Adrenal gland (tissue), 12 donors: ENCODE data around the gene MEIOSIN. TPM values are rescaled to one million over a fixed set of nuclear protein-coding genes. Genes with fewer than 3 reads are reported as not detected.

Experiments
- polyA plus RNA-seq, 3 donors: library from polyadenylated mRNA; stranded (reverse); fragments of 200-250 nt in 2 of 3; fragments of 350-450 nt in 1 of 3; fragmentation: Illumina TruSeq in 1 of 3; extraction: RNeasy Lipid Tissue Mini Kit (QIAGEN cat#74804) in 1 of 3; gene quantifications; one replicate each; pipeline ENCODE4 v1.2.3, GENCODE V29; 2013 to 2014
- total RNA-seq, 9 donors: library from RNA; depleted of rRNA in 4 of 9; stranded (reverse); fragments of >200 nt in 4 of 9; fragments of 120-200 nt in 1 of 9; fragmentation: NEBNext Ultra II Directional in 1 of 9; extraction: Animal tissue kit (Norgen Biotek cat#: 25700) in 1 of 9; gene quantifications; one replicate each; pipeline versions ENCODE4 v1.1.0 to v1.2.4, GENCODE V29; 2013 to 2023
- donor health status: healthy with polysubstance abuse.
- donor health status: Bipolar disorder and iron deficiency.
- donor health status: DM: yes; HTN: yes; CAD: no.
- donor health status: DM: no; HTN: no; CAD: no.
- donor health status: DM: no; HTN: no; CAD: no.
- donor health status: DM: yes; HTN: yes; CAD: no.

MEIOSIN gene
- total and polyA plus RNA-seq, 12 donors, result 0.03 to 0.06 (median 0.05) TPM; not detected in 9

Other genes starting within 250 kb of the MEIOSIN start
- 10 to 100 TPM in 7 of 9 donors, 1 to 10 TPM in 2; 7.7 to 65.8 (median 19.9) TPM for gene RTN2, start 236.4 kb upstream of the MEIOSIN start, total RNA-seq
- gene RTN2, start 236.4 kb upstream of the MEIOSIN start, polyA plus RNA-seq, result 10 to 100 TPM in 1 of 3 donors, 1 to 10 TPM in 2; 4.8 to 11.8 (median 7.4) TPM
- gene PPM1N, start 235.0 kb upstream of the MEIOSIN start, total RNA-seq, result 1 to 10 TPM in 6 of 9 donors, under 1 TPM in 1, not detected in 2; 0.33 to 2.5 (median 1.4) TPM
- 1 to 10 TPM in 2 of 3 donors, under 1 TPM in 1; 0.99 to 3.7 (median 1.7) TPM for gene PPM1N, start 235.0 kb upstream of the MEIOSIN start, polyA plus RNA-seq
- gene VASP, start 226.0 kb upstream of the MEIOSIN start, total RNA-seq, result 100 to 1,000 TPM in 2 of 9 donors, 10 to 100 TPM in 7; 28.7 to 118 (median 63.5) TPM
- 10 to 100 TPM; 30.2 to 96.2 (median 62.9) TPM for gene VASP, start 226.0 kb upstream of the MEIOSIN start, polyA plus RNA-seq
- 10 to 100 TPM in 7 of 9 donors, 1 to 10 TPM in 2; 6.5 to 34.1 (median 17.4) TPM for gene OPA3, start 148.6 kb upstream of the MEIOSIN start, total RNA-seq
- gene OPA3, start 148.6 kb upstream of the MEIOSIN start, polyA plus RNA-seq, result 10 to 100 TPM in 1 of 3 donors, 1 to 10 TPM in 2; 4.3 to 19.7 (median 7.3) TPM
- gene GPR4, start 131.2 kb upstream of the MEIOSIN start, total RNA-seq, result 1 to 10 TPM in 8 of 9 donors, under 1 TPM in 1; 0.55 to 7.8 (median 3.5) TPM
- 10 to 100 TPM in 1 of 3 donors, 1 to 10 TPM in 2; 7.6 to 11.3 (median 9.6) TPM for gene GPR4, start 131.2 kb upstream of the MEIOSIN start, polyA plus RNA-seq
- 100 to 1,000 TPM in 4 of 9 donors, 10 to 100 TPM in 5; 20.7 to 139 (median 93.2) TPM for gene EML2, start 94.0 kb upstream of the MEIOSIN start, total RNA-seq
- gene EML2, start 94.0 kb upstream of the MEIOSIN start, polyA plus RNA-seq, result 10 to 100 TPM; 22.8 to 88.9 (median 78.9) TPM
- 1 to 10 TPM in 1 of 9 donors, under 1 TPM in 5, not detected in 3; 0.28 to 1.3 (median 0.70) TPM for gene GIPR, start 65.2 kb upstream of the MEIOSIN start, total RNA-seq
- 1 to 10 TPM in 1 of 3 donors, under 1 TPM in 1, not detected in 1; 0.80 to 1.8 TPM for gene GIPR, start 65.2 kb upstream of the MEIOSIN start, polyA plus RNA-seq
- gene SNRPD2, start 41.5 kb upstream of the MEIOSIN start, total RNA-seq, result 100 to 1,000 TPM; 179 to 473 (median 318) TPM
- 100 to 1,000 TPM; 233 to 440 (median 329) TPM for gene SNRPD2, start 41.5 kb upstream of the MEIOSIN start, polyA plus RNA-seq
- 10 to 100 TPM in 4 of 9 donors, 1 to 10 TPM in 5; 2.8 to 14.4 (median 9.8) TPM for gene QPCTL, start 40.8 kb upstream of the MEIOSIN start, total RNA-seq
- 10 to 100 TPM in 2 of 3 donors, 1 to 10 TPM in 1; 5.2 to 17.2 (median 14.1) TPM for gene QPCTL, start 40.8 kb upstream of the MEIOSIN start, polyA plus RNA-seq
- 10 to 100 TPM in 7 of 9 donors, 1 to 10 TPM in 2; 5.2 to 25.6 (median 11.6) TPM for gene FBXO46, start 2.5 kb upstream of the MEIOSIN start, total RNA-seq
- 10 to 100 TPM in 1 of 3 donors, 1 to 10 TPM in 2; 3.2 to 19.5 (median 9.1) TPM for gene FBXO46, start 2.5 kb upstream of the MEIOSIN start, polyA plus RNA-seq
- gene SIX5, start 35.8 kb downstream of the MEIOSIN start, total RNA-seq, result 10 to 100 TPM in 8 of 9 donors, 1 to 10 TPM in 1; 7.5 to 67.6 (median 24.4) TPM
- gene SIX5, start 35.8 kb downstream of the MEIOSIN start, polyA plus RNA-seq, result 10 to 100 TPM in 2 of 3 donors, 1 to 10 TPM in 1; 6.2 to 69.1 (median 32.9) TPM
- 100 to 1,000 TPM in 6 of 9 donors, 10 to 100 TPM in 3; 89.1 to 197 (median 121) TPM for gene DMPK, start 49.1 kb downstream of the MEIOSIN start, total RNA-seq
- 100 to 1,000 TPM in 2 of 3 donors, 10 to 100 TPM in 1; 76.8 to 748 (median 185) TPM for gene DMPK, start 49.1 kb downstream of the MEIOSIN start, polyA plus RNA-seq
- 10 to 100 TPM; 13.2 to 59.5 (median 35.5) TPM for gene DMWD, start 59.4 kb downstream of the MEIOSIN start, total RNA-seq
- gene DMWD, start 59.4 kb downstream of the MEIOSIN start, polyA plus RNA-seq, result 10 to 100 TPM; 14.2 to 91.5 (median 16.7) TPM
- under 1 TPM in 3 of 9 donors, not detected in 6; 0.06 to 0.17 (median 0.14) TPM for gene RSPH6A, start 81.9 kb downstream of the MEIOSIN start, total RNA-seq
- gene RSPH6A, start 81.9 kb downstream of the MEIOSIN start, polyA plus RNA-seq, result under 1 TPM in 1 of 3 donors, not detected in 2; 0.24 TPM
- gene SYMPK, start 129.7 kb downstream of the MEIOSIN start, total RNA-seq, result 10 to 100 TPM; 32.2 to 64.8 (median 46.5) TPM
- gene SYMPK, start 129.7 kb downstream of the MEIOSIN start, polyA plus RNA-seq, result 100 to 1,000 TPM in 2 of 3 donors, 10 to 100 TPM in 1; 44.5 to 313 (median 127) TPM
- under 1 TPM in 1 of 9 donors, not detected in 8; 0.94 TPM for gene FOXA3, start 130.9 kb downstream of the MEIOSIN start, total RNA-seq
- under 1 TPM in 1 of 3 donors, not detected in 2; 0.03 TPM for gene FOXA3, start 130.9 kb downstream of the MEIOSIN start, polyA plus RNA-seq
- gene IRF2BP1, start 152.7 kb downstream of the MEIOSIN start, total RNA-seq, result 10 to 100 TPM; 18.3 to 57.0 (median 37.6) TPM
- gene IRF2BP1, start 152.7 kb downstream of the MEIOSIN start, polyA plus RNA-seq, result 10 to 100 TPM in 2 of 3 donors, 1 to 10 TPM in 1; 3.8 to 23.0 (median 18.3) TPM
- gene MYPOP, start 169.2 kb downstream of the MEIOSIN start, total RNA-seq, result 10 to 100 TPM in 1 of 9 donors, 1 to 10 TPM in 8; 2.1 to 14.3 (median 7.2) TPM
- 10 to 100 TPM in 1 of 3 donors, 1 to 10 TPM in 2; 5.4 to 10.1 (median 6.6) TPM for gene MYPOP, start 169.2 kb downstream of the MEIOSIN start, polyA plus RNA-seq
- gene NANOS2, start 181.3 kb downstream of the MEIOSIN start, total RNA-seq, result not detected
- gene NANOS2, start 181.3 kb downstream of the MEIOSIN start, polyA plus RNA-seq, result not detected
- gene NOVA2, start 240.4 kb downstream of the MEIOSIN start, total RNA-seq, result 1 to 10 TPM in 6 of 9 donors, under 1 TPM in 3; 0.54 to 6.7 (median 2.2) TPM
- 10 to 100 TPM in 1 of 3 donors, 1 to 10 TPM in 2; 2.2 to 10.8 (median 2.5) TPM for gene NOVA2, start 240.4 kb downstream of the MEIOSIN start, polyA plus RNA-seq